C4-2B (cell line): ENCODE results near the gene HBM.

Experiments
- CTCF ChIP-seq: fragments of 450-650 bp; conservative IDR thresholded peaks from 2 replicates; pipeline ENCODE4 v1.5.1; 2017; ENCODE audit warnings: mild to moderate bottlenecking
- ZFX ChIP-seq: fragments of 450-650 bp; IDR thresholded peaks from 2 replicates; pipeline ENCODE4 v1.6.1; 2017

- no peak for TF ChIP-seq CTCF
- no peak for TF ChIP-seq ZFX
Observed at GRCh38 chr16:162271-162991, 3.3 kb upstream of the HBM start.
